ENCODE data around the gene DRC7. TPM values are rescaled to one million over a fixed set of nuclear protein-coding genes. Genes with fewer than 3 reads are reported as not detected.

DRC7 gene
- total RNA-seq, 4 donors from 2014 or later: 0.33 TPM; not detected in 3

- no peak for TF ChIP-seq CTCF (IDR thresholded peaks at IDR 0.05; ENCODE audit: low read depth)
Observed at GRCh38 chr16:57734925-57735754, 40.5 kb downstream of the DRC7 start.

- no peak for TF ChIP-seq CTCF (IDR thresholded peaks at IDR 0.05; ENCODE audit: low read depth)
Observed at GRCh38 chr16:57735755-57736418, 41.3 kb downstream of the DRC7 start, which contains the start of gene KATNB1. Gene KATNB1, plus strand, starts transcription at chr16:57735770. Its CDS starts 1,474 bp downstream, at chr16:57737244.

- TF ChIP-seq CTCF (IDR thresholded peaks at IDR 0.05; ENCODE audit: low read depth): no peak
Observed at GRCh38 chr16:57736419-57737351, 42.1 kb downstream of the DRC7 start.

GRCh38 chr16:57738844-57739243 lies 44.2 kb downstream of the DRC7 start:
- no peak for TF ChIP-seq CTCF (IDR thresholded peaks at IDR 0.05; ENCODE audit: low read depth)

GRCh38 chr16:57739756-57740422 lies 45.3 kb downstream of the DRC7 start:
- TF ChIP-seq CTCF (IDR thresholded peaks at IDR 0.05; ENCODE audit: low read depth): no peak

GRCh38 chr16:57740423-57741071 lies 45.9 kb downstream of the DRC7 start:
- no peak for TF ChIP-seq CTCF (IDR thresholded peaks at IDR 0.05; ENCODE audit: low read depth)
